Measurements from ENCODE around the gene TDRD7. TPM values are rescaled to one million over a fixed set of nuclear protein-coding genes. Genes with fewer than 3 reads are reported as not detected.

TDRD7 gene, protein sequence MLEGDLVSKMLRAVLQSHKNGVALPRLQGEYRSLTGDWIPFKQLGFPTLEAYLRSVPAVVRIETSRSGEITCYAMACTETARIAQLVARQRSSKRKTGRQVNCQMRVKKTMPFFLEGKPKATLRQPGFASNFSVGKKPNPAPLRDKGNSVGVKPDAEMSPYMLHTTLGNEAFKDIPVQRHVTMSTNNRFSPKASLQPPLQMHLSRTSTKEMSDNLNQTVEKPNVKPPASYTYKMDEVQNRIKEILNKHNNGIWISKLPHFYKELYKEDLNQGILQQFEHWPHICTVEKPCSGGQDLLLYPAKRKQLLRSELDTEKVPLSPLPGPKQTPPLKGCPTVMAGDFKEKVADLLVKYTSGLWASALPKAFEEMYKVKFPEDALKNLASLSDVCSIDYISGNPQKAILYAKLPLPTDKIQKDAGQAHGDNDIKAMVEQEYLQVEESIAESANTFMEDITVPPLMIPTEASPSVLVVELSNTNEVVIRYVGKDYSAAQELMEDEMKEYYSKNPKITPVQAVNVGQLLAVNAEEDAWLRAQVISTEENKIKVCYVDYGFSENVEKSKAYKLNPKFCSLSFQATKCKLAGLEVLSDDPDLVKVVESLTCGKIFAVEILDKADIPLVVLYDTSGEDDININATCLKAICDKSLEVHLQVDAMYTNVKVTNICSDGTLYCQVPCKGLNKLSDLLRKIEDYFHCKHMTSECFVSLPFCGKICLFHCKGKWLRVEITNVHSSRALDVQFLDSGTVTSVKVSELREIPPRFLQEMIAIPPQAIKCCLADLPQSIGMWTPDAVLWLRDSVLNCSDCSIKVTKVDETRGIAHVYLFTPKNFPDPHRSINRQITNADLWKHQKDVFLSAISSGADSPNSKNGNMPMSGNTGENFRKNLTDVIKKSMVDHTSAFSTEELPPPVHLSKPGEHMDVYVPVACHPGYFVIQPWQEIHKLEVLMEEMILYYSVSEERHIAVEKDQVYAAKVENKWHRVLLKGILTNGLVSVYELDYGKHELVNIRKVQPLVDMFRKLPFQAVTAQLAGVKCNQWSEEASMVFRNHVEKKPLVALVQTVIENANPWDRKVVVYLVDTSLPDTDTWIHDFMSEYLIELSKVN
- polyA plus RNA-seq (2012; ENCODE audit: insufficient read length, low read depth): 9.6 TPM

DNA sequence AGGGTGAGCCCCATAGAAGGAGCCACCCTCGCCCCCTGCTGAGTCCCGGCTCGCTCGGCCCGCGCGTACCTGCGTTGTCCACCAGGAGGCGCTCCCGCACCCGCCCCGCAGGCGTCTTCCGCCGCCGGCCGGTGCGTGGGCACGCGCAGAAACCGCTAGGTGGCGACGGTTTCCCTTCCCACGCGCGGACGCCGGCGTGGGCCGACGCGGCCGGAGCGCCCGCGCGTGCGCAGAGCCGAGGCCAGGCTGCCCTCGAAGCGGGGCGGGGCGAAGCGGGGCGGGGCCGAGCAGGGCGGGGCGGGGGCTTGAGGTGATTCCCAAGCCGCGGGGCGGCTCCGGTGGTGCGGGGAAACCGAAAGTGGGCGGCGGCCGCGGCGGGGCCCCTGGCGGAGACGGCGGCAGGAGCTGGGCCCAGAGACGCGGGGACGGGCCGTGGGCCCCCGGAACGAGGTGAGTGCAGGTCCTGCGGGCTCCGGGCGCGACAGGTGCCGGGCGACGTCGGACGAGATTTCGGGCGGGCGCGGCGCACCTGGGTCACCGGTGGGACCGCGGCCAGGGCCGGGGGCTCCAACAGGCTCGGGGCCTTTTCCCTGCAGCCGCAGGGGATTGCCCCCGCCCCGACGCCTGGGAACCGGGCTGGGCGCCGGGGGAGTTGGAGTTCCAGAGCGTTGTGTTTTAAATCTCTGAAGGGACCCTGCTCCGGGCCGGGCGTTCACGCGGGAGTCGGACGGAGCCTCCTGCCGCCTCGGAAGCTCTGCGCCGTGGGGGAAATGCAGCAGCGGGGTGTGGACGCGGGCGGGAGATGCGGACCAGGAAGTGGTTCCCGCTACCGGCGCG, at the start of gene TDRD7:
TDRD7 (plus strand) TSS at position 308 of the 837 bp plus-strand sequence. CDS start 16,370 bp downstream, outside the sequence.
- peak; percentile 95 for TF ChIP-seq FOXP2 (optimal IDR thresholded peaks at IDR 0.05; ENCODE audit: borderline replicate concordance, extremely low read depth, extremely low read length, insufficient read depth)
- no peak for TF ChIP-seq SIN3A (IDR thresholded peaks at IDR 0.05; ENCODE audit: borderline replicate concordance, insufficient read depth, low read length)

DNA sequence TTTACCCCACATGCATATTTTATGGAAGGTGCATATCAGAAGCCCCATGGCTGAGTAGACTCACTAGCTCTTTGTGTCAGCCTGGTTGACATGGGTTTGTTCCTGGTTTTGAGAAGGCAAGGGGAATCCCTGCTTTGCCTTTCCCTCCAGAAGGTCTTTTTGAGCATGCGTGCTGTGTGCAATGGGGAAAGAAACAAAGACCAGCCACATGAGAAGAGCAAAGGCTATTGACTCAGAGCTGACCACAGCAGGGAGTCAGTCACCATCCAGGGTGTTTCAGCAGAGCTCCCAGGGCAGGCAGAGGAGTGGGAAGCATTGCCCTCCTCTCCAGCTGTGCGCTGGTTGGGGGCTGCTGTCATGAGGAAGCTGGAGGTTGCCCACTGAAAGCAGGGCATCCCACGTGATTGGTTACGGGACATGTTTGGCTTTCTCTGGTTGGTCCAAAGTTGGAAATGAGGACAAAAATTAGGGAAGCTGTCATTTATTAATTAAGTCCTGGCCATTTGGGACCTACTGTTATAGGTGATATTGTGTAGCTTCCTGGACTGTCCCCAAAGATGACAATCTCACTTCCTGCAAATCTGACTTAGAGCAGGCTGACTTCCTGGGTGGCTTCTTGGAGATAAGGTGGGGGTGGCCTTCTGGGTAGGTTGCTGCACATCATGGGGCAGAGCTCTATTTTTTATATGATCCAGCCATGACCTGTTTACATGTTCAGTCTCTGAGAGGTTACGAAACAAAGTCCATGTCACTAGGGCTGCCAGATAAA, 48.9 kb upstream of the TDRD7 start:
- TF ChIP-seq POLR2AphosphoS5 (IDR thresholded peaks at IDR 0.05; ENCODE audit: low read depth, low read length) (no peak), TAF1 (IDR thresholded peaks at IDR 0.05; ENCODE audit: borderline replicate concordance, insufficient read depth, low read length) (no peak), SIN3A (IDR thresholded peaks at IDR 0.05; ENCODE audit: borderline replicate concordance, insufficient read depth, low read length) (no peak), FOXP2 (optimal IDR thresholded peaks at IDR 0.05; ENCODE audit: borderline replicate concordance, extremely low read depth, extremely low read length, insufficient read depth) (no peak)
- TF ChIP-seq, protein P1, sequence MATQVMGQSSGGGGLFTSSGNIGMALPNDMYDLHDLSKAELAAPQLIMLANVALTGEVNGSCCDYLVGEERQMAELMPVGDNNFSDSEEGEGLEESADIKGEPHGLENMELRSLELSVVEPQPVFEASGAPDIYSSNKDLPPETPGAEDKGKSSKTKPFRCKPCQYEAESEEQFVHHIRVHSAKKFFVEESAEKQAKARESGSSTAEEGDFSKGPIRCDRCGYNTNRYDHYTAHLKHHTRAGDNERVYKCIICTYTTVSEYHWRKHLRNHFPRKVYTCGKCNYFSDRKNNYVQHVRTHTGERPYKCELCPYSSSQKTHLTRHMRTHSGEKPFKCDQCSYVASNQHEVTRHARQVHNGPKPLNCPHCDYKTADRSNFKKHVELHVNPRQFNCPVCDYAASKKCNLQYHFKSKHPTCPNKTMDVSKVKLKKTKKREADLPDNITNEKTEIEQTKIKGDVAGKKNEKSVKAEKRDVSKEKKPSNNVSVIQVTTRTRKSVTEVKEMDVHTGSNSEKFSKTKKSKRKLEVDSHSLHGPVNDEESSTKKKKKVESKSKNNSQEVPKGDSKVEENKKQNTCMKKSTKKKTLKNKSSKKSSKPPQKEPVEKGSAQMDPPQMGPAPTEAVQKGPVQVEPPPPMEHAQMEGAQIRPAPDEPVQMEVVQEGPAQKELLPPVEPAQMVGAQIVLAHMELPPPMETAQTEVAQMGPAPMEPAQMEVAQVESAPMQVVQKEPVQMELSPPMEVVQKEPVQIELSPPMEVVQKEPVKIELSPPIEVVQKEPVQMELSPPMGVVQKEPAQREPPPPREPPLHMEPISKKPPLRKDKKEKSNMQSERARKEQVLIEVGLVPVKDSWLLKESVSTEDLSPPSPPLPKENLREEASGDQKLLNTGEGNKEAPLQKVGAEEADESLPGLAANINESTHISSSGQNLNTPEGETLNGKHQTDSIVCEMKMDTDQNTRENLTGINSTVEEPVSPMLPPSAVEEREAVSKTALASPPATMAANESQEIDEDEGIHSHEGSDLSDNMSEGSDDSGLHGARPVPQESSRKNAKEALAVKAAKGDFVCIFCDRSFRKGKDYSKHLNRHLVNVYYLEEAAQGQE (IDR thresholded peaks at IDR 0.05; ENCODE audit: insufficient read depth in 1 of 2, low read depth in 2 of 2, low read length in 2 of 2): no peak

DNA sequence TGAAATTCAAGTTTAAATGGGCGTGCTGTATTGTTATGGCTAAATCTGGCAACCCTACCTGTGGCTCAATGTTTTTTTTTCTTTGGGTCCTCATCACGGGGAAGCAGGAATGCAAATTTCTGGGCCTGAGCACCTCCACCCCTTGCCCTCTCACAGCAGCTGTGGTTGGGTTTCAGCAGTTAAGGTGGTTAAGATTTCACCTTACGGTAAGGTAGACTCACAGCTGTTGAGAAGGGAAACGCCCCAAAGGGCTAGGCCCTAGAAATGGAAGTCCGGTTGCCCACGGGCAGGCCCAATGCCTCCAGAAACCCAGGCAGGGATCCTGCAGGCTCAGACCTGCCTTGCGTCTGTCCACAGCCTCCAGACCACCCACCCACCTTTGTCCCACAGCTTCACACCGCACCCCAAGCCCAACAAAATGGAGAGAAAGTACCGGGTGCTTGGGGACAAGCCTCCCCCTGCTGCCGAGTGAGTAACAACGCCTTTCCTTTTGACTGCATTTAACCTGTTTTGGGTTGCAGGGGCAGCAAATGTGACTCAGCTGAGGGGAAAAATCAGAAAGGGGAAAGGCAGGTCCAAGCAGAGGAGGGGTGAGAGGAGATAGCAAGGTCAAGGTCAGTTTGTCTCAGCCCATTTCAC, 48.1 kb upstream of the TDRD7 start:
- TF ChIP-seq SIN3A (IDR thresholded peaks at IDR 0.05; ENCODE audit: borderline replicate concordance, insufficient read depth, low read length) (no peak), POLR2AphosphoS5 (IDR thresholded peaks at IDR 0.05; ENCODE audit: low read depth, low read length) (no peak), TAF1 (IDR thresholded peaks at IDR 0.05; ENCODE audit: borderline replicate concordance, insufficient read depth, low read length) (no peak), FOXP2 (optimal IDR thresholded peaks at IDR 0.05; ENCODE audit: borderline replicate concordance, extremely low read depth, extremely low read length, insufficient read depth) (no peak)
- TF ChIP-seq, protein P1 (IDR thresholded peaks at IDR 0.05; ENCODE audit: insufficient read depth in 1 of 2, low read depth in 2 of 2, low read length in 2 of 2): no peak

DNA sequence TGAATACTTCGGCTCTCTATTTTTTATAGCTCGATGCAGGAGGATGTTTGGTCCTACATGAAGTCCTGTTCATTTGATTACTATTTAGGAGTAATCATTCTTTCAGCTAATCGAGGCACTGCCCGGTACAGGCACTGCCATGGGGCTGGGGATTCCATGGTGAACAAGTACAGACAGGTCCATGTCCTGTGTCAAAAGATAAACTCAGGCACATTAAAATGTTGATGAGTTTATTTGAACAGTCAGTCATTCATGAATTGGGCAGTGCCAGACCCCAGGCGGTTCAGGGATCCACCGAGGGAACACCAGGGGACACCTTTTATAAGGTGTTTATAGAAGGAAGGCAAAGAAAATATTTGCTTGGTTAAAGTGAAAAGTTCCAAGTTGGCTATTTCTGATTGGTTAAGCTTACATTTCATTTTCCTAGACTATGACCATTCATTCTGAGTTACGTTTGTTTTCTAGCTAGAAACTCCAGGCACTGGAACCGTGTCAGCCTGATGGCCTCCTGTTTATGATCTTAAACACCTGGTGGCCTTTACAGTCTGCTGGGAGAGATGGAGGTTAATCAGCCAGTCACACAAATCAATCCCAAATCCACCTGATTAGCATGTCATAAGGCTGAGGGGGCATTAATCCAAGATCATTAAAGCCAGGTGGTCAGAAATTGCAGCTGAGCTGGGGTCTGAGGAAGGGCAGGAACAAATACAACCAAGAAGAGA, 47.0 kb upstream of the TDRD7 start:
- TF ChIP-seq, protein P1 (IDR thresholded peaks at IDR 0.05; ENCODE audit: insufficient read depth in 1 of 2, low read depth in 2 of 2, low read length in 2 of 2): no peak
- TF ChIP-seq POLR2AphosphoS5 (IDR thresholded peaks at IDR 0.05; ENCODE audit: low read depth, low read length): no peak
